Sigmoid colon (tissue), 7 donors: ENCODE measurements around the gene SAMD10. TPM values are rescaled to one million over a fixed set of nuclear protein-coding genes. Genes with fewer than 3 reads are reported as not detected.

ENCODE experiments used
- DNase-seq: peaks from one replicate; pipeline ENCODE4 v3.0.0-alpha.2; 2019
- H3K27ac ChIP-seq, 4 donors: fragments of 200-600 bp; sonication (generic); one replicate each; pipeline ENCODE4 v1.5.1; 2016 to 2019; ENCODE audit warnings: mild to moderate bottlenecking in 1 of 4
- H3K27me3 ChIP-seq, 3 donors: fragments of 200-600 bp; sonication (generic); one replicate each; pipeline ENCODE4 v1.5.1; 2019; ENCODE audit warnings: mild to moderate bottlenecking in 1 of 3
- H3K36me3 ChIP-seq, 4 donors: fragments of 200-600 bp; sonication (generic); one replicate each; pipeline ENCODE4 v1.5.1; 2016 to 2019
- H3K4me1 ChIP-seq, 4 donors: fragments of 200-600 bp; sonication (generic); one replicate each; pipeline ENCODE4 v1.5.1; 2017 to 2019
- H3K4me3 ChIP-seq, 4 donors: fragments of 200-600 bp; sonication (generic); one replicate each; pipeline ENCODE4 v1.5.1; 2017 to 2019; ENCODE audit warnings: mild to moderate bottlenecking in 2 of 4, moderate library complexity in 1 of 4
- H3K9me3 ChIP-seq, 4 donors: fragments of 200-600 bp in 3 of 4; sonication (generic) in 3 of 4; one replicate each; pipeline versions ENCODE4 v1.5.1 to v1.6.1; 2013 to 2019
- EP300 ChIP-seq, 4 donors: sonication (generic); formaldehyde crosslinking; IDR thresholded peaks; one replicate each; pipeline ENCODE4 v1.6.1; 2017; ENCODE audit warnings: antibody characterized with exemption in 4 of 4
- POLR2A ChIP-seq, 2 donors: fragments of 450-650 bp; IDR thresholded peaks; one replicate each; pipeline ENCODE4 v1.6.1; 2016; ENCODE audit warnings: antibody characterized with exemption in 2 of 2, mild to moderate bottlenecking in 2 of 2, moderate library complexity in 2 of 2
- POLR2AphosphoS5 ChIP-seq, 4 donors: sonication (generic); formaldehyde crosslinking; IDR thresholded peaks; one replicate each; pipeline ENCODE4 v1.6.1; 2017; ENCODE audit warnings: antibody characterized with exemption in 4 of 4
- WGBS, 2 donors: extraction: QIAGEN DNeasy Blood & Tissue Kit; methylation state at CpG; one replicate each; pipeline ENCODE4 v1.1.7; 2013; 5-methylcytosine and 5-hydroxymethylcytosine counted together
- intact Hi-C: fragments of 100-400 bp; cut with DNase I; formaldehyde crosslinking; loops from one replicate; pipeline ENCODE4 v1.15.1; 2023
- polyA plus RNA-seq, 3 donors: library from polyadenylated mRNA; stranded (reverse); fragments of 200-250 nt; gene quantifications; one replicate each; pipeline ENCODE4 v1.2.3, GENCODE V29; 2013
- total RNA-seq, 4 donors: library from RNA; depleted of rRNA; stranded (reverse); fragments of >200 nt; gene quantifications; one replicate each; pipeline ENCODE4 v1.1.0, GENCODE V29; 2016
- TF ChIP-seq, protein P1 (sequence below), 4 experiments: fragments of 450-650 bp in 3 of 4; fragments of 200-600 bp in 1 of 4; IDR thresholded peaks; one replicate each; pipeline ENCODE4 v1.5.1; 2016 to 2019; ENCODE audit warnings: antibody characterized with exemption in 4 of 4, mild to moderate bottlenecking in 3 of 4, moderate library complexity in 2 of 4
- donor health status: healthy with polysubstance abuse.
- donor health status: Bipolar disorder and iron deficiency.
- donor health status: healthy.

SAMD10 gene
- total and polyA plus RNA-seq, 7 donors: 0.68 to 8.7 (median 2.8) TPM

GRCh38 chr20:63968928-63969760, 10.3 kb downstream of the SAMD10 start:
- intact Hi-C loops: no loop called here
- H3K36me3 ChIP-seq: peaks cover 0 to 19% (median 12%) of the 10 kb centered on the region in 4 donors
- H3K27me3 ChIP-seq: no peaks in the 10 kb centered on the region
- H3K9me3 ChIP-seq: no peaks in the 10 kb centered on the region
- H3K4me3 ChIP-seq: peak overlapping the region; percentile 46 to 73 (median 68)
- TF ChIP-seq EP300 (IDR thresholded peaks at IDR 0.05) (no peak), POLR2AphosphoS5 (IDR thresholded peaks at IDR 0.05) (no peak), POLR2A (IDR thresholded peaks at IDR 0.05) (no peak)
- TF ChIP-seq, protein P1, sequence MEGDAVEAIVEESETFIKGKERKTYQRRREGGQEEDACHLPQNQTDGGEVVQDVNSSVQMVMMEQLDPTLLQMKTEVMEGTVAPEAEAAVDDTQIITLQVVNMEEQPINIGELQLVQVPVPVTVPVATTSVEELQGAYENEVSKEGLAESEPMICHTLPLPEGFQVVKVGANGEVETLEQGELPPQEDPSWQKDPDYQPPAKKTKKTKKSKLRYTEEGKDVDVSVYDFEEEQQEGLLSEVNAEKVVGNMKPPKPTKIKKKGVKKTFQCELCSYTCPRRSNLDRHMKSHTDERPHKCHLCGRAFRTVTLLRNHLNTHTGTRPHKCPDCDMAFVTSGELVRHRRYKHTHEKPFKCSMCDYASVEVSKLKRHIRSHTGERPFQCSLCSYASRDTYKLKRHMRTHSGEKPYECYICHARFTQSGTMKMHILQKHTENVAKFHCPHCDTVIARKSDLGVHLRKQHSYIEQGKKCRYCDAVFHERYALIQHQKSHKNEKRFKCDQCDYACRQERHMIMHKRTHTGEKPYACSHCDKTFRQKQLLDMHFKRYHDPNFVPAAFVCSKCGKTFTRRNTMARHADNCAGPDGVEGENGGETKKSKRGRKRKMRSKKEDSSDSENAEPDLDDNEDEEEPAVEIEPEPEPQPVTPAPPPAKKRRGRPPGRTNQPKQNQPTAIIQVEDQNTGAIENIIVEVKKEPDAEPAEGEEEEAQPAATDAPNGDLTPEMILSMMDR (IDR thresholded peaks at IDR 0.05): no peak
- WGBS, 2 donors: 3 to 10% methylated on average over 70 of the region's 70 CpGs
- H3K4me1 ChIP-seq: peaks cover 0 to 27% (median 23%) of the 10 kb centered on the region in 4 donors
- DNase-seq: peak; percentile 63
- peak overlapping the region; percentile 48 to 81 (median 77) for H3K27ac ChIP-seq

- Histone ChIP-seq H3K9me3 (no peaks in the 10 kb centered on the region), H3K4me3 (peak overlapping the region; percentile 46 to 73 (median 68)), H3K4me1 (peaks cover 0 to 19% (median 18%) of the 10 kb centered on the region in 4 donors), H3K36me3 (peaks cover 0 to 27% (median 16%) of the 10 kb centered on the region in 4 donors), H3K27ac (peak overlapping the region; percentile 48 to 81 (median 77)), H3K27me3 (no peaks in the 10 kb centered on the region)
- intact Hi-C loops: no loop called here
- DNase-seq: peak; percentile 70
- WGBS, 2 donors: 81 to 88% methylated on average over 14 of the region's 14 CpGs
- TF ChIP-seq, protein P1 (IDR thresholded peaks at IDR 0.05): no peak
- TF ChIP-seq EP300 (IDR thresholded peaks at IDR 0.05) (no peak), POLR2A (IDR thresholded peaks at IDR 0.05) (no peak), POLR2AphosphoS5 (IDR thresholded peaks at IDR 0.05) (no peak)
Measured at GRCh38 chr20:63968136-63968927, 11.1 kb downstream of the SAMD10 start.

DNA sequence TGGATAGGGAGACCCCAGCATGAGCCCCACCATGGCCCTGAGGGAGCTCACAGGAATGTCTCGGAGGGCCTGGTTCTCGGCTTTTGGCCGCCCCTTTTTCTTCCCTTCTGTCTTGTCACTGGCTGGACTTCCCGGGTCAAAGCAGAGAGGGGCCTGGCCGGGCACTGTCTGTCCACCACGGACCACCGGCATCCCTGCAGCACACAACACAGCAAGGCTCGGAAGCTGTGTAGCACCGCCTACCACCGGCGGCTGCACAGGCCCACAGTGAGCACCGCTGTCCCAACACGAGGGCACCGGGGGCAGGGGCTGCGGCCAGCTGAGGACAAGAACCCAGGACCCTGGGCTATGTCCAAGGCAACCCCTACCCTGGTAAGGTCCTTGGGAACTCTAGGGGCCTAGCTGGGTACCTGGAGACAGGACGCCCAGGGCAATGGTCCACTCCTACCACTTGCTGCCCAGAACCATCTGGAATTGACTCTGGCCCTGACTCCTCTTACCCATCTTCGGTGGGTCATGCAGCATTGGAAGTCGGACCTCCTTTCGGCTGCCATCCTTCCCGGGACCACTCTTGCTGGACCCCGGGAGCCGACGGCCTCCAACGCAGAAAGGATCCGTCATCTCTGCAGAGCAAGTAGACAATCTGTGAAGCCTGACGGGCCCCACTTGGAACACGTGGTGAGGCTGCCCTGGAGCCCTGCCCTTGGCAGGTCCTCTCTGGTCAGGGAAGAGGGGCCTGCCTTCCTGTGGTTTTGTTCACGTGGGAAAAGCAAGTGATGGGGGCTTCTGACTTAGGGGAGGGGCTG, 11.9 kb downstream of the SAMD10 start:
- Histone ChIP-seq H3K36me3 (peaks cover 0 to 35% (median 22%) of the 10 kb centered on the region in 4 donors), H3K4me3 (no peak overlapping the region), H3K9me3 (no peaks in the 10 kb centered on the region), H3K27me3 (no peaks in the 10 kb centered on the region), H3K27ac (no peak overlapping the region), H3K4me1 (peaks cover 0 to 19% (median 17%) of the 10 kb centered on the region in 4 donors)
- TF ChIP-seq EP300 (IDR thresholded peaks at IDR 0.05) (no peak), POLR2AphosphoS5 (IDR thresholded peaks at IDR 0.05) (no peak), POLR2A (IDR thresholded peaks at IDR 0.05) (no peak)
- TF ChIP-seq, protein P1 (IDR thresholded peaks at IDR 0.05): no peak
- DNase-seq: peak; percentile 60
- intact Hi-C loops: no loop called here
- WGBS, 2 donors: 91 to 95% methylated on average over 28 of the region's 28 CpGs

- no peak overlapping the region for H3K27ac ChIP-seq
- peak; percentile 61 for DNase-seq
- intact Hi-C loops: no loop called here
Measured at GRCh38 chr20:63966944-63967322, 12.5 kb downstream of the SAMD10 start.

More at GRCh38 chr20:63966944-63967322, 12.5 kb downstream of the SAMD10 start:
- Histone ChIP-seq H3K36me3 (peaks cover 0 to 41% (median 25%) of the 10 kb centered on the region in 4 donors), H3K4me1 (peaks cover 0 to 19% (median 17%) of the 10 kb centered on the region in 4 donors), H3K27me3 (no peaks in the 10 kb centered on the region), H3K4me3 (no peak overlapping the region), H3K9me3 (no peaks in the 10 kb centered on the region)
- WGBS, 2 donors: 93 to 95% methylated on average over 13 of the region's 13 CpGs
- TF ChIP-seq POLR2AphosphoS5 (IDR thresholded peaks at IDR 0.05) (no peak), EP300 (IDR thresholded peaks at IDR 0.05) (no peak), POLR2A (IDR thresholded peaks at IDR 0.05) (no peak)
- TF ChIP-seq, protein P1 (IDR thresholded peaks at IDR 0.05): no peak
